Calu3 (cell line): Measurements from ENCODE around the gene PDE6G. TPM values are rescaled to one million over a fixed set of nuclear protein-coding genes. Genes with fewer than 3 reads are reported as not detected.

Experiments
- BruUV-seq: library from RNA; stranded (reverse); fragments of 400-500 nt; replicated peaks from 2 replicates; lab custom pipeline; 2021; lab: Mats Ljungman, UMichigan
- CTCF ChIA-PET: fragments of 300-600 bp; sonication (Branson Sonifier 250); formaldehyde crosslinking; loops from one replicate; lab custom pipeline; 2022; ENCODE audit warnings: antibody characterized with exemption; lab: Charles Lee
- DNase-seq: peaks from one replicate; pipeline ENCODE4 v3.0.0; 2022
- H3K27ac Mint-ChIP-seq: one replicate; pipeline ENCODE4 v1.8.0; 2022; ENCODE audit warnings: mixed read lengths; ENCODE audit not compliant: unreplicated experiment
- H3K27me3 Mint-ChIP-seq: one replicate; pipeline ENCODE4 v1.8.0; 2022; ENCODE audit warnings: mixed read lengths; ENCODE audit not compliant: unreplicated experiment
- H3K36me3 Mint-ChIP-seq: one replicate; pipeline ENCODE4 v1.8.0; 2022; ENCODE audit warnings: mild to moderate bottlenecking, moderate library complexity, mixed read lengths; ENCODE audit not compliant: insufficient read depth, unreplicated experiment
- H3K4me1 Mint-ChIP-seq: one replicate; pipeline ENCODE4 v1.8.0; 2022; ENCODE audit warnings: mild to moderate bottlenecking, low read depth, mixed read lengths; ENCODE audit not compliant: unreplicated experiment
- H3K4me3 Mint-ChIP-seq: one replicate; pipeline ENCODE4 v1.8.0; 2022; ENCODE audit warnings: mild to moderate bottlenecking, low read depth, moderate library complexity, mixed read lengths; ENCODE audit not compliant: unreplicated experiment
- H3K9me3 Mint-ChIP-seq: one replicate; pipeline ENCODE4 v1.8.0; 2022; ENCODE audit warnings: low read depth, mixed read lengths; ENCODE audit not compliant: unreplicated experiment
- CTCF ChIP-seq: fragments of 200-600 bp; IDR thresholded peaks from one replicate; pipeline ENCODE4 v1.8.0; 2022; ENCODE audit warnings: antibody characterized with exemption; ENCODE audit not compliant: unreplicated experiment
- intact Hi-C: fragments of 100-400 bp; cut with micrococcal nuclease; formaldehyde crosslinking; loops from one replicate; pipeline ENCODE4 v1.10.0; 2022; ENCODE audit not compliant: unreplicated experiment
- total RNA-seq: library from RNA; stranded (reverse); gene quantifications from 2 replicates; pipeline ENCODE4 v1.2.3, GENCODE V29; 2022

Gene PDE6G
- total RNA-seq, 1 experiment from 2014 or later: not detected

DNA sequence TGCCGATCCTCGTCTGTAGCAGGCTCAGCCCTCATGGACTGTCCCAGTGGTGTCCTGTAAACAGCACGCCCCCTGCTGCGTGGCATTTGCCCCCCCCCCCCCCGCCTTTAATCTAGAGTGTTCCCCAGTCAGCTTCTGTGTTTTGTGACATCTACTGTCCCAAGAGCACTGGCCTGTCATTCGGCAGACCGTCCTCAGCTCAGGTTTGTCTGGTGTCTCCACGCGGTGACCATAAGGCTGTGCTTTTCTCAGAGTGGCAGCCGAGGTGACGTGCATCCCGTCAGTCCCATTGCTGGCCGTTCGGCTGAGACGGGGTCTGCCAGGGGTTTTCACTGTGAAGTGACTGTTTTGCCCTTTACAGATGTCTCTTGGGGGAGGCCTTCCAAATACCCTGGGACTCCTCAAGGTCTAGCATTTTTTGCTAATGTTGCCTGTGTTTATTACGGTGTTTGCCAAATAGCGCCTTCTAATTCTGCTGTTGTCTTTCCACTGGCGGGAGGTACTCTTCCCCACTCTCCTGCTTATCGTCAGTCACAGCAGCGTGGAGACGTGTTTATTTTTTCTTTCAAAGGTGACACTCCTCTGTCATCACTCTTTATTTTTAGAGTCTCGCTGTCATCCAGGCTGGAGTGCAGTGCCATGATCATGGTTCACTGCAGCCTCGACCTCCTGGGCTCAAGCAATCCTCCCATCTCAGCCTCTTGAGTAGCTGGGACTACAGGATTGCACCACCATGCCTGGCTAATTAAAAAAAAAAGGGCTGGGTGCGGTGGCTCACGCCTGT lies 41.1 kb upstream of the PDE6G start:
- H3K27me3 Mint-ChIP-seq: no peaks in the 10 kb centered on the region
- BruUV-seq: no TSS peak

DNA sequence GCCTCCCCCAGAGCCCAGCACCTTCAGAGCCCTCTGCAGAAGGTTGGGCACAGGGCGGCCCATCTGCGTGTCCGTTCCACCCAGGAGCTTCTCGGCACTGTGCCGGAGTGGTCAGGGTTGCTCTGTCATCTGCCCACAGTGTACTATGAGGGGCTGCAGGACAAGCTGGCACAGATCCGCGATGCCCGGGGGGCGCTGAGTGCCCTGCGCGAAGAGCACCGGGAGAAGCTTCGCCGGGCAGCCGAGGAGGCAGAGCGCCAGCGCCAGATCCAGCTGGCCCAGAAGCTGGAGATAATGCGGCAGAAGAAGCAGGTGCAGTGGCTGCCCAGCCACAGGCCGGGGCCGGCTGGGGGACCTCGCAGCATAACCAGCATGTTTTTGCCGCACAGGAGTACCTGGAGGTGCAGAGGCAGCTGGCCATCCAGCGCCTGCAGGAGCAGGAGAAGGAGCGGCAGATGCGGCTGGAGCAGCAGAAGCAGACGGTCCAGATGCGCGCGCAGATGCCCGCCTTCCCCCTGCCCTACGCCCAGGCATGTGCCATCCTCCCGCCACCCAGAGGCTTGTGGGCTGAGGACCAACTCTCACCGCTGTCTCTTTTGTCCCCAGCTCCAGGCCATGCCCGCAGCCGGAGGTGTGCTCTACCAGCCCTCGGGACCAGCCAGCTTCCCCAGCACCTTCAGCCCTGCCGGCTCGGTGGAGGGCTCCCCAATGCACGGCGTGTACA lies 40.0 kb upstream of the PDE6G start:
- no peak overlapping the region for H3K4me3 Mint-ChIP-seq
- CTCF ChIA-PET: no interaction called here
- peaks cover 89% of the 10 kb centered on the region for H3K36me3 Mint-ChIP-seq
- no peak for DNase-seq
- H3K27ac Mint-ChIP-seq: no peak overlapping the region
- peaks cover 9% of the 10 kb centered on the region for H3K4me1 Mint-ChIP-seq
- no TSS peak for BruUV-seq
- H3K9me3 Mint-ChIP-seq: no peaks in the 10 kb centered on the region
- TF ChIP-seq CTCF: no peak
- no peaks in the 10 kb centered on the region for H3K27me3 Mint-ChIP-seq
- intact Hi-C loops: no loop called here

More for the DNA sequence above, 41.1 kb upstream of the PDE6G start:
- no peak for DNase-seq
- no peaks in the 10 kb centered on the region for H3K9me3 Mint-ChIP-seq
- no peak overlapping the region for H3K4me3 Mint-ChIP-seq
- H3K36me3 Mint-ChIP-seq: peaks cover 89% of the 10 kb centered on the region
- H3K27ac Mint-ChIP-seq: peak overlapping the region; percentile 27
- CTCF ChIA-PET: no interaction called here
- no peak for TF ChIP-seq CTCF
- H3K4me1 Mint-ChIP-seq: peaks cover 20% of the 10 kb centered on the region
- intact Hi-C loops: no loop called here

DNA sequence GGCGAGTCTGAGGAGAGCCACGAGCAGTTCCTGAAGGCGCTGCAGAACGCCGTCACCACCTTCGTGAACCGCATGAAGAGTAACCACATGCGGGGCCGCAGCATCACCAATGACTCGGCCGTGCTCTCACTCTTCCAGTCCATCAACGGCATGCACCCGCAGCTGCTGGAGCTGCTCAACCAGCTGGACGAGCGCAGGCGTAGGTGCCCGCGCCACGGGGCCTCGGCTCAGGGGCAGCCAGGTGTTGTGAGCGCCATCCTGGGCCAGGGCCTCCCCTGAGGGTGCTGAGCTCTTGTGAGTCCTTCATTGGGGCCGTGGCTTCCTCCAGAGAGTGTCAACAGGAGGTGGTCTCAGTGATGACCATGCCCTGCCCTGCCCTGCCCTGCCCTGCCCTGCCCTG lies 39.5 kb upstream of the PDE6G start:
- Mint-ChIP-seq H3K9me3 (no peaks in the 10 kb centered on the region), H3K36me3 (peaks cover 89% of the 10 kb centered on the region)

DNA sequence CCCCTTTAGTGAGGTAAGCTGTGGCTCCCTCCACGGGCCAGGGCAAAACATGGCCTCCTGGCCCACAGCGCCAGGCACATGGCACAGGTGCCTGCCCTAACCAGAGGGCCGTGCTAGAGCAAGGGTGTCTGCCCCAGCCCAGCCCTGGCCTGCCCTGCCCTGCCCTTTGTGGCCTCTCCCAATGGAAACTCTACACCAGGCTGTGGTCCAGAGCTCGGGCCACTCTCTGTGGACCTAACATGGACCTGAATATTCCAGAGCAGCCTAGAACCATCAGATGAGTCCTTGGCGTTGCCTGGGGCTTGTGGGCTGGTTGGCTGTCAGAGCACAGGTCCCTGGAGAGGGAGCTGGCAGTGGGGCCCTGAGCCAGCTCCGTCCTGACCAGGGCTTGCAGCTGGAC lies 38.9 kb upstream of the PDE6G start:
- DNase-seq: no peak
- H3K9me3 Mint-ChIP-seq: no peaks in the 10 kb centered on the region
- H3K27me3 Mint-ChIP-seq: no peaks in the 10 kb centered on the region
- no peaks in the 10 kb centered on the region for H3K4me1 Mint-ChIP-seq
- no TSS peak for BruUV-seq
- H3K36me3 Mint-ChIP-seq: peaks cover 88% of the 10 kb centered on the region
- intact Hi-C loops: no loop called here
- no peak overlapping the region for H3K27ac Mint-ChIP-seq
- H3K4me3 Mint-ChIP-seq: no peak overlapping the region
- no peak for TF ChIP-seq CTCF
- CTCF ChIA-PET: no interaction called here

More for the DNA sequence above, 39.5 kb upstream of the PDE6G start:
- CTCF ChIA-PET: no interaction called here
- Mint-ChIP-seq H3K27me3 (no peaks in the 10 kb centered on the region), H3K27ac (no peak overlapping the region), H3K4me3 (no peak overlapping the region), H3K4me1 (peaks cover 3% of the 10 kb centered on the region)
- no peak for TF ChIP-seq CTCF
- intact Hi-C loops: no loop called here
- no peak for DNase-seq
- no TSS peak for BruUV-seq
